A673 (cell line): ENCODE measurements around the gene ZNF831. TPM values are rescaled to one million over a fixed set of nuclear protein-coding genes. Genes with fewer than 3 reads are reported as not detected.

Experiments used
- BruUV-seq: library from RNA; stranded (reverse); fragments of 400-500 nt; replicated peaks from 2 replicates; lab custom pipeline; 2021; lab: Mats Ljungman, UMichigan
- CTCF ChIA-PET: fragments of 300-600 bp; sonication (Branson Sonifier 250); formaldehyde crosslinking; loops from one replicate; lab custom pipeline; 2022; ENCODE audit warnings: antibody characterized with exemption; lab: Charles Lee
- POLR2A ChIA-PET: fragments of 300-600 bp; sonication (Branson Sonifier 250); formaldehyde crosslinking; loops from one replicate; lab custom pipeline; 2022; ENCODE audit warnings: antibody characterized with exemption; ENCODE audit not compliant: low non-redundant PET; lab: Charles Lee
- DNase-seq: peaks from one replicate; pipeline ENCODE4 v3.0.0-alpha.2; 2015; ENCODE audit warnings: low spot score
- H3K27ac ChIP-seq: fragments of 200-600 bp; sonication (generic); 2 replicates; pipeline ENCODE4 v1.5.1; 2016; ENCODE audit warnings: mixed run types, low read depth, mild to moderate bottlenecking, mixed read lengths, antibody characterized with exemption, low read length; ENCODE audit not compliant: poor library complexity, severe bottlenecking
- H3K27me3 ChIP-seq: fragments of 200-600 bp; sonication (generic); replicated peaks from 2 replicates; pipeline ENCODE4 v1.6.1; 2017; ENCODE audit warnings: mixed run types, low read depth, mild to moderate bottlenecking, mixed read lengths, antibody characterized with exemption, low read length; ENCODE audit not compliant: insufficient read depth, poor library complexity
- H3K36me3 ChIP-seq: fragments of 200-600 bp; sonication (generic); 2 replicates; pipeline ENCODE4 v1.6.1; 2016; ENCODE audit warnings: mixed run types, mild to moderate bottlenecking, mixed read lengths, antibody characterized with exemption, low read length; ENCODE audit not compliant: insufficient read depth, poor library complexity, severe bottlenecking
- H3K4me1 ChIP-seq: fragments of 200-600 bp; sonication (generic); 2 replicates; pipeline ENCODE4 v1.6.1; 2017; ENCODE audit warnings: mixed run types, mild to moderate bottlenecking, mixed read lengths, antibody characterized with exemption, low read length; ENCODE audit not compliant: insufficient read depth, poor library complexity, severe bottlenecking
- H3K4me3 ChIP-seq: fragments of 200-600 bp; sonication (generic); 2 replicates; pipeline ENCODE4 v1.5.1; 2016; ENCODE audit warnings: low read depth, mixed run types, mild to moderate bottlenecking, mixed read lengths, low read length; ENCODE audit not compliant: poor library complexity, severe bottlenecking
- H3K9me3 ChIP-seq: fragments of 200-600 bp; sonication (generic); 2 replicates; pipeline ENCODE4 v1.6.1; 2016; ENCODE audit warnings: mixed run types, low read depth, mild to moderate bottlenecking, mixed read lengths, antibody characterized with exemption, low read length; ENCODE audit not compliant: poor library complexity, severe bottlenecking
- CTCF ChIP-seq: fragments of 300-800, 200-600 bp; sonication (generic); conservative IDR thresholded peaks from 2 replicates; pipeline ENCODE4 v1.5.1; 2017; ENCODE audit warnings: low read depth, mild to moderate bottlenecking, antibody characterized with exemption, low read length, moderate library complexity, mixed read lengths
- EZH2 ChIP-seq: fragments of 200-600 bp; sonication (generic); IDR thresholded peaks from 2 replicates; pipeline ENCODE4 v1.6.1; 2017; ENCODE audit warnings: borderline replicate concordance, low read depth, mild to moderate bottlenecking, mixed read lengths, antibody characterized with exemption, low read length; ENCODE audit not compliant: poor library complexity, severe bottlenecking
- intact Hi-C: fragments of 100-400 bp; cut with micrococcal nuclease; formaldehyde crosslinking; loops from one replicate; pipeline ENCODE4 v1.10.0; 2022; ENCODE audit not compliant: unreplicated experiment
- total RNA-seq: library from RNA; stranded (reverse); gene quantifications from 2 replicates; pipeline ENCODE4 v1.2.3, GENCODE V29; 2021

The ZNF831 gene
- total RNA-seq, 1 experiment from 2014 or later = not detected

DNA sequence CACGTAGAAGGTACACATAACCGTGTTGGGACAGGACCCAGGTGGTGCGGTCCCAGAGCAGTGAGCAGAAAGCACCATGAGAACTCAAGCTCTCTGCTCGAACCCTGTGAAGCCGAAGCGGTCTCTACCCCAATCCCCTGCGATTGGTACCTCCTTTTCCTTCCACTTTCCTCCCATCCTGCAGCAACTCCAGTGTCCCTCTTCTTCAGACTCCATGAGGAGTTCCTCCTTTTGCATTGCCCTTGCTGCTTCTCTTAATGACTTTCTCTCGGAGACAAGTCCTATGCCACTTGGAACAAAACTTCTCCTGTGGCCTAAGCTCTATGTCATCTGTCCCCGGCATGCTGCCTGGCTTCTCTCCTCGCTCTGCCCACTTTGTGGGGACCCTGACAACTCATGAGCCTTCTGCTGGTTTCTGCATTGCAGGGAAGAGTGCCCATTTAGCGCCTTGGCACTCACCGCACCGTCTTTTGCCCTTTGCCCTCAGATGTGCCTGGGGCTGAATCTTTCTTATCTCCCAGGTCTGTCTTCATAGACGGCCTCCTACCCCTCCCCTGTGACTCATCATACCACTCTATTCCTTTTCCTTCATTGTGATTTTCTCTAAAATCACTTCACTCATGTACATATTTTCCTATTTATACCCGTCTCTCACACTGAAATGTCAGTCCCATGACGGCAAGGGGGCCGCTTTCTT is 9.2 kb upstream of the ZNF831 start:
- CTCF ChIA-PET = no interaction called here
- H3K36me3 ChIP-seq = no peaks in the 10 kb centered on the region
- H3K27me3 ChIP-seq = peaks cover 6% of the 10 kb centered on the region
- no peaks in the 10 kb centered on the region for H3K9me3 ChIP-seq
- no TSS peak for BruUV-seq
- POLR2A ChIA-PET = no interaction called here
- no peak for DNase-seq
- H3K4me3 ChIP-seq = no peak overlapping the region
- no peak for TF ChIP-seq EZH2
- no peak for TF ChIP-seq CTCF
- H3K4me1 ChIP-seq = no peaks in the 10 kb centered on the region
- no peak overlapping the region for H3K27ac ChIP-seq
- intact Hi-C loops = loop anchor here (5.0 kb wide), 1 partner anchor 67 kb away; no protein-coding TSS in a partner anchor

GRCh38 chr20:59157064-59157463 is 6.6 kb upstream of the ZNF831 start:
- Histone ChIP-seq H3K9me3 (no peaks in the 10 kb centered on the region), H3K27me3 (peaks cover 6% of the 10 kb centered on the region), H3K4me1 (no peaks in the 10 kb centered on the region), H3K36me3 (no peaks in the 10 kb centered on the region), H3K27ac (no peak overlapping the region), H3K4me3 (no peak overlapping the region)
- no TSS peak for BruUV-seq
- DNase-seq = no peak
- intact Hi-C loops = loop anchor here (5.0 kb wide), 1 partner anchor 70 kb away; no protein-coding TSS in a partner anchor
- POLR2A ChIA-PET = interaction anchor here (0.6 kb wide), 1 partner anchor 41 kb away, joined by 4 read pairs; no protein-coding TSS in a partner anchor
- TF ChIP-seq EZH2 = no peak
- TF ChIP-seq CTCF = no peak
- CTCF ChIA-PET = no interaction called here

DNA sequence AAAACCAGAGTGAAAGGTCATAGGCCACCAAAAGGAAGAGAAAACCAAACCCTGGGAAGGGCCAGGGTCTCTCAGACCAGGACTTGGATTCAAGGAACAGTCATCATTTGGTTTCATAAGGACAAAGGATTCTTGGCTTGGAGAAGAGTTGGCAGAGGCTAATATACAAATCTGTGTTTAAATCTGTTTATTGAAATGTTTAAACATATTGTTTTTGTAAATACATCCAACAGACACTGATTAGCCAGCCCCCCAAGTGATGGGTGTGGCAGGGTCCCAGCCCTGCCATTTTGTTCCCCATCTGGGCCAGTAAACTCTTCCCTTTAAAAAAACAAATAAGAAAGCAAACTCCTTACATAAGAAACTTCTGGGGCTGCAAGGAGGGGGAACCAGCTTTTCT is 6.1 kb upstream of the ZNF831 start:
- Histone ChIP-seq H3K9me3 (no peaks in the 10 kb centered on the region), H3K4me1 (no peaks in the 10 kb centered on the region), H3K27ac (no peak overlapping the region), H3K27me3 (peaks cover 6% of the 10 kb centered on the region), H3K36me3 (no peaks in the 10 kb centered on the region), H3K4me3 (no peak overlapping the region)
- DNase-seq = no peak
- no TSS peak for BruUV-seq
- CTCF ChIA-PET = no interaction called here
- intact Hi-C loops = loop anchor here (5.0 kb wide), 1 partner anchor 70 kb away; no protein-coding TSS in a partner anchor
- TF ChIP-seq EZH2 (no peak), CTCF (no peak)
- POLR2A ChIA-PET = interaction anchor here (0.6 kb wide), 1 partner anchor 42 kb away, joined by 4 read pairs; no protein-coding TSS in a partner anchor
